H9 (cell line): ENCODE measurements around the gene MCM3. TPM values are rescaled to one million over a fixed set of nuclear protein-coding genes. Genes with fewer than 3 reads are reported as not detected.

Experiments used
- DNase-seq: peaks from one replicate; pipeline ENCODE4 v3.0.0-alpha.2; 2017
- H2AFZ ChIP-seq: one replicate; pipeline ENCODE4 v1.6.1; 2013; ENCODE audit warnings: mild to moderate bottlenecking, low read length, control low read depth, moderate library complexity
- H2AK5ac ChIP-seq: 2 replicates; pipeline ENCODE4 v1.6.1; 2013; ENCODE audit warnings: low read length, control low read depth, mixed read lengths; ENCODE audit not compliant: insufficient read length
- H2BK120ac ChIP-seq: one replicate; pipeline ENCODE4 v1.6.1; 2013; ENCODE audit warnings: low read depth, mild to moderate bottlenecking, low read length, control low read depth, inconsistent platforms; ENCODE audit not compliant: poor library complexity, severe bottlenecking
- H2BK12ac ChIP-seq: 2 replicates; pipeline ENCODE4 v1.6.1; 2013; ENCODE audit warnings: low read length, control low read depth, mixed read lengths, low read depth; ENCODE audit not compliant: insufficient read length
- H2BK15ac ChIP-seq: 2 replicates; pipeline ENCODE4 v1.6.1; 2013; ENCODE audit warnings: low read depth, low read length, control low read depth
- H2BK20ac ChIP-seq: one replicate; pipeline ENCODE4 v1.6.1; 2013; ENCODE audit warnings: low read depth, mild to moderate bottlenecking, low read length, control low read depth, inconsistent platforms; ENCODE audit not compliant: poor library complexity, severe bottlenecking
- H2BK5ac ChIP-seq: 2 replicates; pipeline ENCODE4 v1.6.1; 2013; ENCODE audit warnings: low read length, control low read depth, mixed read lengths; ENCODE audit not compliant: insufficient read length
- H3K14ac ChIP-seq: 2 replicates; pipeline ENCODE4 v1.6.1; 2013; ENCODE audit warnings: low read length, control low read depth; ENCODE audit not compliant: insufficient read depth
- H3K18ac ChIP-seq: 2 replicates; pipeline ENCODE4 v1.6.1; 2013; ENCODE audit warnings: low read depth, mild to moderate bottlenecking, mixed read lengths, low read length, control low read depth; ENCODE audit not compliant: insufficient read length
- H3K23ac ChIP-seq: 2 replicates; pipeline ENCODE4 v1.6.1; 2013; ENCODE audit warnings: low read length, control low read depth, mixed read lengths, low read depth; ENCODE audit not compliant: insufficient read length
- H3K23me2 ChIP-seq: 2 replicates; pipeline ENCODE4 v1.6.1; 2013; ENCODE audit warnings: low read depth, mild to moderate bottlenecking, mixed read lengths, low read length, control low read depth; ENCODE audit not compliant: insufficient read length, poor library complexity, severe bottlenecking
- H3K27ac ChIP-seq: 2 replicates; pipeline ENCODE4 v1.5.1; 2013; ENCODE audit warnings: low read length, control low read depth, mixed read lengths, low read depth; ENCODE audit not compliant: insufficient read length
- H3K27me3 ChIP-seq: 2 replicates; pipeline ENCODE4 v1.6.1; 2013; ENCODE audit warnings: low read length, control low read depth, inconsistent platforms; ENCODE audit not compliant: insufficient read depth
- H3K4ac ChIP-seq: 2 replicates; pipeline ENCODE4 v1.6.1; 2013; ENCODE audit warnings: low read depth, mild to moderate bottlenecking, control low read depth, inconsistent platforms, low read length, moderate library complexity
- H3K4me1 ChIP-seq: 2 replicates; pipeline ENCODE4 v1.6.1; 2013; ENCODE audit warnings: low read length, control low read depth, inconsistent platforms; ENCODE audit not compliant: insufficient read depth
- H3K4me2 ChIP-seq: 2 replicates; pipeline ENCODE4 v1.6.1; 2013; ENCODE audit warnings: low read length, control low read depth, mixed read lengths; ENCODE audit not compliant: insufficient read length, insufficient read depth
- H3K56ac ChIP-seq: 2 replicates; pipeline ENCODE4 v1.6.1; 2013; ENCODE audit warnings: low read depth, mild to moderate bottlenecking, mixed read lengths, low read length, control low read depth; ENCODE audit not compliant: insufficient read length
- H3K79me1 ChIP-seq: 2 replicates; pipeline ENCODE4 v1.6.1; 2013; ENCODE audit warnings: low read depth, mild to moderate bottlenecking, moderate library complexity, low read length, control low read depth, inconsistent platforms; ENCODE audit not compliant: insufficient read depth, poor library complexity, severe bottlenecking
- H3K79me2 ChIP-seq: 2 replicates; pipeline ENCODE4 v1.6.1; 2013; ENCODE audit warnings: low read length, control low read depth, inconsistent platforms; ENCODE audit not compliant: insufficient read depth
- H3K9ac ChIP-seq: 2 replicates; pipeline ENCODE4 v1.6.1; 2013; ENCODE audit warnings: low read length, control low read depth, mixed read lengths; ENCODE audit not compliant: insufficient read length; ENCODE audit errors: extremely low read depth
- H3K9me3 ChIP-seq: one replicate; pipeline ENCODE4 v1.6.1; 2013; ENCODE audit warnings: low read depth, low read length, inconsistent platforms; ENCODE audit not compliant: control insufficient read depth
- H3T11ph ChIP-seq: one replicate; pipeline ENCODE4 v1.6.1; 2013; ENCODE audit warnings: mild to moderate bottlenecking, low read length, control low read depth, inconsistent platforms
- H4K20me1 ChIP-seq: one replicate; pipeline ENCODE4 v1.6.1; 2013; ENCODE audit not compliant: control insufficient read depth, insufficient read length, insufficient read depth
- H4K5ac ChIP-seq: 2 replicates; pipeline ENCODE4 v1.6.1; 2013; ENCODE audit warnings: low read depth, mild to moderate bottlenecking, mixed read lengths, low read length, control low read depth; ENCODE audit not compliant: insufficient read length
- H4K8ac ChIP-seq: replicated peaks from 2 replicates; pipeline ENCODE4 v1.6.1; 2013; ENCODE audit warnings: low read length, control low read depth, mixed read lengths, low read depth; ENCODE audit not compliant: insufficient read length
- H4K91ac ChIP-seq: 2 replicates; pipeline ENCODE4 v1.6.1; 2013; ENCODE audit warnings: low read depth, mild to moderate bottlenecking, moderate library complexity, mixed read lengths, low read length, control low read depth; ENCODE audit not compliant: insufficient read length
- H3K27ac Mint-ChIP-seq, 3 experiments: 2 replicates in 2 of 3; 3 replicates in 1 of 3; pipeline ENCODE4 v1.8.0; 2020 to 2021; ENCODE audit warnings: mixed read lengths in 3 of 3, mild to moderate bottlenecking in 1 of 3, moderate library complexity in 1 of 3
- H3K27me3 Mint-ChIP-seq: 2 replicates; pipeline ENCODE4 v1.8.0; 2021; ENCODE audit warnings: low read depth, mild to moderate bottlenecking, moderate library complexity, mixed read lengths
- H3K36me3 Mint-ChIP-seq, 3 experiments: 2 replicates in 2 of 3; 3 replicates in 1 of 3; pipeline ENCODE4 v1.8.0; 2020 to 2021; ENCODE audit warnings: low read depth in 3 of 3, mixed read lengths in 3 of 3; ENCODE audit not compliant: insufficient read depth in 1 of 3
- H3K4me1 Mint-ChIP-seq, 2 experiments: 2 replicates each; pipeline ENCODE4 v1.8.0; 2020; ENCODE audit warnings: mixed read lengths in 2 of 2
- H3K4me3 Mint-ChIP-seq, 2 experiments: 2 replicates in 1 of 2; 3 replicates in 1 of 2; pipeline ENCODE4 v1.8.0; 2020 to 2021; ENCODE audit warnings: mild to moderate bottlenecking in 2 of 2, mixed read lengths in 2 of 2, moderate library complexity in 1 of 2
- H3K9me3 Mint-ChIP-seq, 2 experiments: 2 replicates in 1 of 2; 3 replicates in 1 of 2; pipeline ENCODE4 v1.8.0; 2020; ENCODE audit warnings: mild to moderate bottlenecking in 2 of 2, mixed read lengths in 2 of 2, moderate library complexity in 1 of 2
- CTCF ChIP-seq: fragments of 200-600 bp; sonication (generic); conservative IDR thresholded peaks from 3 replicates; pipeline ENCODE4 v1.8.0; 2021; ENCODE audit warnings: antibody characterized with exemption, mild to moderate bottlenecking
- WGBS: extraction: QIAGEN DNeasy Blood & Tissue Kit; methylation state at CpG from one replicate; pipeline ENCODE4 v1.1.7; 2013; ENCODE audit warnings: missing lambda C conversion rate, low lambda C conversion rate, mixed read lengths; ENCODE audit not compliant: insufficient read length; ENCODE audit errors: extremely low coverage; 5-methylcytosine and 5-hydroxymethylcytosine counted together
- total RNA-seq: library from RNA; stranded (reverse); gene quantifications from 2 replicates; pipeline ENCODE4 v1.2.1, GENCODE V29; 2021

MCM3 gene
- total RNA-seq, 1 experiment from 2014 or later = 252 TPM

DNA sequence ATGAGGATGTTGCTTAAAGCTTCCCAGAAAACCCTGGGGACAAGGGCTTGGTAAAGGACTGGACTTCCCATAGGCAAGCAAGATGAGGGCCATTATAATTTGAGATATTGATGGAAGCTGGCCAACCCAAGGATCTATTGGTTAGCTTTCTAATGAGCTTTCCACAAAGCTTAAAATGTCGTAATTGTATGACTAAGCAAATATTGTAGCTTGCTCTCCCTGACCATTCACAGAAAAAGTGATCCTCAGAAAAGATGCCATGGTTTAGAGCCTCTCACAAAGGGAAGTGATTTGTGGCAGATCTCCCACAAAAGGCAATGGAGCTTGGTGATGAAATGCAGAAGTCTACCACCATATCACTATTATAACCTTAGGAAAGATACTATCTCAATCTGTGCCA lies 53.9 kb downstream of the MCM3 start:
- H4K8ac ChIP-seq = no peak overlapping the region
- H3K4me2 ChIP-seq = no peak overlapping the region

More for the DNA sequence above, 53.9 kb downstream of the MCM3 start:
- no peak for DNase-seq
- Histone ChIP-seq H3K79me1 (no peaks in the 10 kb centered on the region), H3K56ac (no peak overlapping the region), H3K27me3 (no peaks in the 10 kb centered on the region), H3K23ac (no peak overlapping the region), H3K9me3 (no peaks in the 10 kb centered on the region), H2BK5ac (no peak overlapping the region), H3K4me1 (no peaks in the 10 kb centered on the region), H4K91ac (no peak overlapping the region), H3K27ac (no peak overlapping the region), H3K18ac (no peak overlapping the region), H2AK5ac (no peak overlapping the region), H2BK12ac (no peak overlapping the region), H3K9ac (no peak overlapping the region), H2AFZ (no peak overlapping the region), H3K14ac (no peak overlapping the region), H3K23me2 (no peaks in the 10 kb centered on the region), H3T11ph (no peak overlapping the region), H4K20me1 (no peaks in the 10 kb centered on the region), H2BK20ac (no peak overlapping the region), H3K79me2 (no peaks in the 10 kb centered on the region), H3K4ac (no peak overlapping the region), H2BK120ac (no peak overlapping the region), H4K5ac (no peak overlapping the region), H2BK15ac (no peak overlapping the region)
- no CpG with 5 or more reads among the region's 1 CpG for WGBS
- no peaks in the 10 kb centered on the region for H3K9me3 Mint-ChIP-seq
- no peak overlapping the region for H3K27ac Mint-ChIP-seq
- H3K27me3 Mint-ChIP-seq = no peaks in the 10 kb centered on the region
- no peak for TF ChIP-seq CTCF
- no peak overlapping the region for H3K4me3 Mint-ChIP-seq
- H3K4me1 Mint-ChIP-seq = peaks cover 0 to 12% of the 10 kb centered on the region in 2 experiments; a peak in 2 of 4 replicates
- no peaks in the 10 kb centered on the region for H3K36me3 Mint-ChIP-seq
